ENCODE results near the gene CHTF18.
"Not testable (repeated sequence)": the region's sequence is repeated elsewhere in the genome, so short reads cannot be mapped to it uniquely, and the experiment has no call there.

CHTF18 gene

DNA sequence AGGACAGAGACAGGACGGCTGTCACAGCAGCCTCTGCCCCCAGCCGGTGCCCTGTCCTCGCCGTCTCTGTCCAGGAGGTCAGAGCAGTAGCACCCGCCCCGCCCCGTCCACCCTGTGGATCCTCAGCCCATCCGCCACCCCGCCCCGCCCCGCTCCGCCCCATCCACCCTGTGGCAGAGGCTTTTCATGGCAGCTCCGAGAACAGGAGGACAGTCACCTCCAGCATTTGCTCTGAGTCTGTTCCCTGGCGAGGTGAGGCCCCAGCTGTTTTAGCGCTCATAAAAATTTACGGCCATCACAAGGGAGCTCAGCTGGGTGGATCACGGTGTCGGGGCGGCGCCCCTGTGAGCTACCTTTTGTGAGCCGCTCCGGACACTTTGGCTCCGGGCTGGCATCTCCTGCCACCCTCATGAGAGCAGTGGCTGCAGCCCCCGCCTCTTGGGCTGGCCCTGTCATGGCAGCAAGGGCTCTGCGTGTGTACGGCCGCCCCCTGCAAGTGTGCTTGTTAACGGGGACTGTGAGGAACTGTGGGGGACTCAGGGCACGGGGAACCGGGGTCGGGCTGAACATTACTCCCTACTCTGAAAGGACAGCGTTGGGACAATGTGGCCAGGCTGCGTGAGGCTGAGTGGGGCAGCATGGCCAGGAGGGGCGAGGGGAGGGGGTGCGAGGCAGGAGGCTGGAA is 44.4 kb downstream of the CHTF18 start:
- DNase-seq = no peak

DNA sequence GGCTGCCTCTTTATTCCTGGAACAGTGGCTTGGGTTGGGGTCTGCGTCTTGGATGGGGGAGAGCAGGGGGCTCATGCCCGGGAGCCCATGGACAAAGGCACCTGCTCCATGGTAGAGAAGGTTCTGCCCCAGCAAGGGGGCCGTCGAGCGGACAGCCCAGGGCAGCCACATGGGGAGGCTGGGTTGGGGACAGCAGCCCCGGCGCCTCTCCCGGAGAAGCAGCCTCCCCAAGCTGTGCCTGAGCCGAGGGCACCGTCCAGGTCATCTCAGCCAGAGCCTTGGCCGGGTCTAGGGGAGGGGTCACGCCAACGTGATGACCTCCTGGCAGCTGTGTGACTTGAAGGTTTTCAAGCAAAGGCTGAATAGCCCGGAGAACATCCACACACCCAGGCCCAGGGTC is 45.0 kb downstream of the CHTF18 start:
- DNase-seq = no peak

DNA sequence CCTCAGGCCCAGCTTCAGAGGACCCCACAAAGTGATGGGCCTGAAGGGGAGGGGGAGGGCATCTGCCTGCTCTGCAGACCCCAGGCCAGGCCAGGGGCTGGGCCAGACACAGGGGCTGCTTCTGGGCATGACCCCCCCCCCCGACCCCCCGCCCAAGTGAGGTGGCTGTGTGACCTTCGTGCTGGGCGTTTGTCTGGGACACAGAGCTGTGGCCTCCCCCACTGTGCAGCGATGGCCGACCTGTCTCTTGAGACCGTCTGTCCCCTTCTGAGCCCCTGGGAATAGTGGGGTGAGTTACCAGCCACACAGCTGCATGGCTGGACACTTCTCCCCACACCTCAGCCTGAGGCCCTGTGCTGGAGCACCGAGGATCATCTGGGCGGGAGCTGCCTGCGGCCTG is 47.0 kb downstream of the CHTF18 start:
- no peak for DNase-seq

DNA sequence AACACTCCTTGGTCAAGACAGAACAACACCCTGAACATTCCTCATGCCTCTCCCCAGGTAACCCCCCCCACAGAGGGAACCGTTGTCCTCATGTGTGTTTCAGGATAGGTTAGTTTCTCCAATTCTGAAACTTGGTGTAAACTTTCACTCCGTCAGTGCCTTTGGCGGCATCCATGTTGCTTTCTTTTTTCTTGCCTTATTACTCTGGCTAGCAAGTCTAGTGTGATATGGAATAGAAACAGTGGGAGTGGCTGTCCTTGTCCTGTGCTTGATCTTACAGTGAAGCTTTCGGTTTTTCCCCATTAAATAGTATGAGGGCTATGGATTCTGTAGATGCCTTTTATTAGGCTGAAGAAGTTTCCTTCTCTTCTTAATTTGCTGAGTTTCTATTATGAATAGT is 47.8 kb downstream of the CHTF18 start:
- no peak for DNase-seq

DNA sequence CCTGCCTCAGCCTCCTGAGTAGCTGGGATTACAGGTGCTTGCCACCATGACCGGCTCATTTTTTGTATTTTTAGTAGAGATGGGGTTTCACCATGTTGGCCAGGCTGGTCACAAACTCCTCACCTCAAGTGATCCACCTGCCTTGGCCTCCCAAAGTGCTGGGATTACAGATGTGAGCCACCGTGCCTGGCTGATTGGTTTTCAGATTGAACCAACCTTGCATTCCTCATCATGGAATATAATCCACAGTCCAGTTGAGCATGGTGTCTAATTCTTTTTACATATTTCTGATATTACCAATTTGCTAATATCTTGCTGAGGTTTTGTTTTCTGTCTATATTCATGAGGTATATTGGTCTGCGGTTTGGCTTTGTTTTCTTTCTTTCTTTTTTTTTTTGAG is 48.4 kb downstream of the CHTF18 start:
- DNase-seq = not testable (repeated sequence)

DNA sequence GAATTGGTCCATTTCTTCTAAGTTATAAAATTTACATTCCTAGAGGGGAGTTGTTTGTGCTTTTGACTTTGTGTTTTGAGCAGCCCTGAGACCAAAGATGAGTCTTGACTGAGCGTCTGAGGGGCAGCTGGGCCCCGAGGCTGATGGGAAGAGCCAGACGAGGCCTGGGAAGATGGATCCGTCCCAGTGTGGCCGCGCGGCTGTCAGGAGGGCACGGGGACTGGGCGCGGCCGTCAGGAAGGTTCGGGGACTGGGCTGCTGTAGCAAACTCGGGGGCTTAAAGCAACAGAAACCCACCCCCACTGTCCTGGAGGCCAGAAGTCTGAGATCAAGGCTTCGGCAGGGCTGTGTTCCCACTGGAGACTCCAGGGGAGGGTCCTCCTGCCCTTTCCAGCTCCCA is 50.3 kb downstream of the CHTF18 start:
- DNase-seq = no peak

DNA sequence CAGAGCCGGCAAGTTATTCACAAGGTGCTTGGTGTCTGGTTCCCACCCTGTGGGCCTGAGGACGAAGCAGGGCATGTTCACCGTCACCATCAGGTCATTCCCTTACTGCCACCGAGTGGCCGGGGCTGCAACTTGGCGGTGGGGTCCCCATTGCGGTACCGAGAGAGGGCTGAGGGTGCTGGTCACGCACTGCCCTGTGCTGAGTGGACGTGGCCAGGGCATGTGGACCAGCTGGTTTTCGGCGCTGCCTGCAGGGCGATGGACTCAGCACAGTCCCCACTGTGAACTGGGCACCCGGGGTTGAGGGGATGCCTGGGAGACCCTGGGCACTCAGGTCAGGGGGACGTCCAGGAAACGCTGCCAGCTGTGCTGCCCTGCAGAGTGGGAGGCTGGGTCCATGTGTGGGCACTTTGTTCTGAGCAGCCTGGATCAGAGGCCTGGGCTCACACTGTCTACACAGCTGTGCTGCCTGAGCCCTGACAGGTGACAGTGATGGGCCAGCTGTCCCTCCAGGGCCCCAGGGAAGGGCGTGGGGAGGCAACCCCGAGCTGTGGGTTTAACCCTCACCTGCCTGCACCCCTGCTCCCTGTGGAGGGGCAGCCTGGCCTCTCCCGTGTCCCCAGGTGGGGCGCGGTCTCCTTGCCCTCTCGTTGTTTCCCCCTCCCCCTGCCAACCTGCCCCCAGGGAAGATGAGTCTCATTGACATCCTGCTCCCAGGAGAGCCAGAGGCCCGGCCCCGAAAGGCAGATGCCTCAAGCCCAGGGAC is 51.4 kb downstream of the CHTF18 start:
- DNase-seq = no peak

DNA sequence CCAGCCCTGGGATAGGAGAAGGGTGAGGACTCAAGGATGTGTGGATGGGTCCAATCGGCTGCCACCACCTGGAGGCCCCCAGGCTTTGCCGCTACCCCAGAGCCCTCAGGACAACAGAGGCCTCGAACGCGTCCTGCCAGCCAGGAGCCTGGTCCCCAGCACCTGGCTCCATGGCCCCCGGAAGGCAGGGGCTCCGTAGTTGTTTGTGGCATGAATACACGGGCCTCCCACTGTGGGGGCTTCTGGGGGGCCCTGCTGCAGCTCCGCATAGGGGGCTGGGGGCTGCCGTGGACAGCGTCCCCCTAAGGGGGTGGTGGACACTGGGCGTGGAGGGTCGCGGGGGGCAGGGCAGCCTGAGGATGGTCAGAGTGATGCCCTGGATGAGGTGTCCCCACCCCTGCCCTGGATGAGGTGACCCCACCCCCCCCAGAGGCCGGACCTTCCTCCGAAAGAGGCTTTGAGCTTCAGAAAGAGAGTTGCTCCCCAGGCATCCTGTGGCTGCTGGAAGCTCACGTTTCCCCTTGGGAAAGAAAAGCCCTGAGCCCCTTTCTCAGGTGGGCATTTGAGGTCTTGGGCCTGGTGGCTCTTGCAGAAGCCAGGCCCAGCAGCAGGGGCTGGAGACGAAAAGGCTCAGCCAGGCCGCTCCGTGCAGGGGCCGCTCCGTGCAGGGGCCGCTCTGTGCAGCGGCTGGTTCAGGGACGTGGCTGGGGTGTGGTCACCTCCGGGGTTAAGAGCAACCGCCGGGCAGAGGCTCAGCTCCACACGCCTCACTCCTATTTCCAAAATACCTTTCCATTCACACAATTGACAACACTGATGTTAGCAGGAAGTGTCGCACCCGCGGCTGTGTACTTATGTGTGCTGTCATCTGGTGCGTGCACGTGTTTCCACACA is 52.4 kb downstream of the CHTF18 start:
- DNase-seq = no peak

DNA sequence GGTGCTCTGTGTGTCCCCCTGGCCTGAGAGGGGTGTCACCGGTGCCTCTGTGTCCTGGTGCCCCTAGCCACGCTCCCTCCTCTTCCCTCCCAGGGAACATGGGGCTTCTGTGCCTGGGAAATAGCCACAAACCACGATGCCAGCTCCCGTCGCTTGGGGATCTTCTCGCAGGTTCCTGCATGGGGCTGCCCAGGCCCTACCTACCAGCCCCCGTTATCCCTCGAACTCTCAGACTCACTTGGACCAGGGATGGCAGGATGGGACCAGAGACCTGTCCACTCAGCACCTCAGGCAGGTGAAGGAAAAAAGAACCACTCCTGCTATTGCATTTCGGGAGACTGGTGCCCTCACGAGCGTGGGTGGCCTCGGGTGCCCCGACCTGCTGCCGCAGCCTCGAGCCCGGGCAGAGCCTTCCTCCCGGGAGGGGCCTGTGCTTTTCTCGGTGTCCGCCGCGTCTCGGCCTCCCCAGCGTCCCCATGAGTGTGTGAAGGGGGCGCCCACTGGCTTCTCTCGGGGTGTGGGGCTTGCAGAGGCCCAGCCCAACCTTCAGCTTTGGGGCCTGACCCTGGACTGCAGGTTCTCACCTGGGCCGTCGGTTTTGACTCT is 53.1 kb downstream of the CHTF18 start:
- no peak for DNase-seq

DNA sequence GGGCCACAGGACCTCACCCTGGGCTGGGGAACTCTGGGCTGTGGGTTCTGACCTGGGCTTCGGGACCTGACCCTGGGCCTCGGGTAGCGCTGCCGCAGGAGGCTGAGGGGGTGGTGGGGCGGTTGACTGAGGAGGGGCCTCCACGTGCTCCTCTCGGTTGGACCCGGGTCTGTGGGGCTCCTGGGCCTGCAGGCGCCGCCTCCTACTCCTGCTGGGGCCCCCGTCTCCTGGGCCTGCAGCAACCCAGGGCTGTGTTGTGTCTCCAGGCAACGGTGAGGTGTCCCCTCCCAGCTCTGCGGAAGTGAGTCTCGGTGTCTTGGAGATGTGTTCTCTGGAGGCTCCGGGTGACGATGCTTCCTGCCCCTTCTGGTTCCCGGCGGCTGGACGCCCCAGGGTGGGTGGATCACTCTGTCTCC is 53.6 kb downstream of the CHTF18 start:
- DNase-seq = no peak

DNA sequence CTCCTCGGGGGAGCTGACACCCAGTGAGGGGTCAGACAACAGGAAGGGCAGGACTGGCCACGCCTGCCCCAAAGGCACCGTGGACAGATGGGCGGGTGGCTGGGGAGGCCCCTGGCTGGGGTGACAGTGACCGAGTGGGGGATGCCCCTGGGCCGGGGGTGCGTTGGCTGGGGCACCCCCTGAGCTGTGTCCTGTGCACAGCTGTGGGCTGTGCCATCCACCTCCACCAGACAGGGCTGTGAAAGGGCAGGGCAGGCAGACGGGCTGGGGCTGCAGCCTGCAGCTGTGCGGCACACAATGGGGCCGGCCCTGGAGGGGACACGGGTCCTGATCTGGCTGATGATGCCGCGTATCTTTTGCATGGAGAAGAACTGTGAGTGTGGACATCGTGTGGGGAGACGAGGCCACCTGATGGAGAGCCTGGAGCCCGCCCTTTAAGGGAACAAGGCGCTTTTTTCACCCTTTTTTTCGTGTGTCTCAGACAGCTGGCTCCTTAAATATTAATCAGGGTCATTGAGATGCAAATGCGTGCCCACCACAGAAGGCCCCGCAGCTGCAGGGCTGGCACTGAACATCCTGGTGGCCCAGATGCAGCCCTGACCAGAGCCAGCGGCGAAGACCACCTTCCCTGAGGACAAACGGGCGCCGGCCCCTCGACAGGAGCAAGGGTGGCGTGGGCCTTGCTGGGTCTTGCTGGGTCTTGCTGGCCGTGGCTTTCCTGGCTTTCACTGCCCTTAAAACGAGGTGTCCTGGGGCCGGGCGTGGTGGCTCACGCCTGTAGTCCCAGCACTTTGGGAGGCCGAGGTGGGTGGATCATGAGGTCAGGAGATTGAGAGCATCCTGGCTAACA is 54.5 kb downstream of the CHTF18 start:
- no peak for DNase-seq

DNA sequence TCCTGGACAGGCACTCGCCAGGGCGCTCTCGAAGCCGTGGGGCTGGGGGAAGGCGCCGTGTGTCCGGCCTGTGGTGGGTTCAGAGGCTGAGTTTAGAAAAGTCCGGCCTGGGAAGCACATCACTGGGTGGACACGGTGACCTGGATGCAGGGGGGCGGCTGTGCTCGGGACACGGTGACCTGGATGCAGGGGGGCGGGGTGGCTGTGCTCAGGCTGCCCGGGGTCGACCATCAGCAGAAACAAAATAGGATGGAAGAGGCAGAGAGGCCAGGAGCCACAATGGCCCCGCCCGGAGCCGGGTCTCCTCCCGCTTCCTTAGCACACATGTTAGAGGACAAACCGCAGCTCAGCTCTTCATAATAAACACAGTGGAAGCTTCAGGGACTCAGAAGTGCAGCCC is 55.4 kb downstream of the CHTF18 start:
- no peak for DNase-seq

DNA sequence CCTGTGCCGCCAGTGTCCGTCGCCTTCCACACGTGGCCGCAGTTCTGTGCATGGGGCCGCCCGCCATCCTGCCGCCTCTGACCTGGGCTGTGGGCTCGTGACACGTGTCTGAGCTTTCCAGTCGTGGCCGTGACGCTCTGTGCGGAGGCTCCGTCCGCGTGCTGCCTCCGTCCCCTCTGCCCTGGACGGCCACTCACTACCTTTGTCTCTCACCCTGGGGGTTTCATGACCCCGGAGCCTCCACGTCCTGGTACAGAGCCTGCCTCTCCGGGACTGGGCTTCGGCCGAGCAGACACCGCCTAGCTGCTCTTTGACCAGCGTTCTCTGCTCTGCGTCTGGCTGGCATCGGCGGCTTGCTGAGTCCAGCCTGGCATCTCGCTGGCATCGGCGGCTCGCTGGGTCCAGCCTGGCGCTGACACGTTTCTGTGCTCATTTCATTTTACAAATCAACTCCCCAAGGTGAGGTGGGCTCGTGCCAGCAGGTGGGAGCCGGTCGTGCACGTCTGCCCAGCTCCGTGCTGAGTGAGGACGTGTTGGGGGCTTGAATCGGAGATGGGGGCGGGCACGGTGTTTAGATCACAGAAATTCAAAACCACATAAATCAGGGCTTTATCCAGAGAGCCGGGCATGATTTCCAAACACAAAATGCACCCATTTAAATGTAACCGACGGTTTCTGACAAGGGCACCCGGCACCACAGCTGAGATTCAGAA is 56.4 kb downstream of the CHTF18 start:
- no peak for DNase-seq

DNA sequence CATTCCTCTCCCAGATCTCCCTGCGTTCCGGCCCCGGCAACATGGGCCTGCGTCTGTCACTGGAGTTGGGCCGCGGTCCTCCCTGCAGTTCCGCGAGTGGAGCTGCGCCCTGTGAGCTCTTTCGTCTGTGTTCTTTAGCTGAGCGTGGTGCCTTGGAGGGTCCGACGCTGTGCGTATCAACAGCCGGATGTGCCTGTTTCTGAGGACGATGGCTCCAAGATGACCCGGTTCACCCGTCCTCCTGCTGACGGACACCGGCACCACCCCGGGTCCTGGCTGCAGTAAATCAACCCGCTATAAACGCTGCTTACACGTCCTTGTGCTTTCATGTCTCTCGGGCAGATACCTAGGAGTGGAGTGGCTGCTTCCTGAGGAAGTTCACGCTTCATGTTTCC is 56.9 kb downstream of the CHTF18 start:
- DNase-seq = no peak

DNA sequence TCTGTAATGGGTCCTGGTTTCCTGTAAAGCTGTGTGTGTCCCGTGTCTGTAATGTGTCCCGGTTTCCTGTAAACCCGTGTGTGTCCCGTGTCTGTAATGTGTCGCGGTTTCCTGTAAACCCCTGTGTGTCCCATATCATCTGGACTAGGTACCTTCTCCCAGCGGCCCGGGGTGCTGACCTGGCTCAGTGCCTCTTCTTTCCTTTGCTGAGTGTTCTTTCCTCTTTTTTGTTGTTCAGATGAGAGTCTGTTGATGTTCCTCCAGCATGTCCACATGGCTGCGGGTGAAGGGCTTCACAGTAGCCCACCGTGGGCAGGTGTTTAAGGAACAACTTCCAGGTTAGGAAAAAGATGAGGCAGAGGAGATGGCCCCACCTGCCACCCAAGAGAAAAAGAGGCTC is 58.7 kb downstream of the CHTF18 start:
- no peak for DNase-seq
